HG02852 (cell line): Measurements from ENCODE around the gene DNASE1L1.
A peak's percentile ranks its signal among the peaks of the same experiment; 100 is the strongest.

Source experiments
- ATAC-seq: cut with Tn5 transposase; IDR thresholded peaks from one replicate; pipeline ENCODE4 v1.9.1; 2021; ENCODE audit warnings: mild to moderate bottlenecking, moderate library complexity; ENCODE audit not compliant: unreplicated experiment

Gene DNASE1L1

DNA sequence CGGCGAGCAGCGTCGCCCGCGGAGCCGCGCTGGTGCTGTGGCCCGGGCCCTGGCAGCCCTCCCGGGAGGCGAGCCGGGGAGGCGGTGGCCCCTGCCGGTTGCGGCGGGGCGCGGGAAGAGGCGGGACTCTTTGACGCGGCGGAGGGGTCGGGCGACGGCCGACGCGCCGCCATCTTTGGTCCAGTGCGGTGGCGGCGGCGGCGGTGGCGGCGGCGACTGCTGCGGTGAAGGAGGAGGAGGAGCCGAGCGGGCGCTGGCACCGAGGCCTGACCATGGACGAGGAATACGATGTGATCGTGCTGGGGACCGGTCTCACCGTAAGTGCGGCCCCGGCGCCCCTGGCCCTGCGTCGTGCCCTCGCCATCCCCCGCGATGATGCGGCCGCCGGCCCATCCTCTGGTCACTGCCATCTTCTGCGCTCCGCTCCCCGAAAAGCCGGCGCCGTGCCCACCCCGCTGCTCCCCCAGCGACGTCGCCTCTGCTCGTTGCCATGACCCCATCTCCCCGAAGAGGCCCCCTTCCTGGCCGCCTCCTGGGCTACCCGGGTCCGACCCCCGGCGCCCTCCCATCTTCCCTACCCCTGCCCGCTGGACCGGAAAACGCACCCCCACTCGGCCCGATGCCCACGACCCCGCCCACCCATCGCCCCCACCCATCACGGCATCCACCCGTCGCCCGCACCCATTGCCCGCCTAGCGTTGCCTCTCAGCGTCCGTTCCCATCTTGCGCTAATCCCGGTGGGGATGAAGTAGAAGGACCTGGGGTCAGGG lies 28.1 kb upstream of the DNASE1L1 start, which contains the start of gene GDI1:
Gene GDI1 (plus strand): TSS at position 172 of the 770 bp plus-strand sequence. CDS start 101 bp downstream, at position 273.
- ATAC-seq: no peak

DNA sequence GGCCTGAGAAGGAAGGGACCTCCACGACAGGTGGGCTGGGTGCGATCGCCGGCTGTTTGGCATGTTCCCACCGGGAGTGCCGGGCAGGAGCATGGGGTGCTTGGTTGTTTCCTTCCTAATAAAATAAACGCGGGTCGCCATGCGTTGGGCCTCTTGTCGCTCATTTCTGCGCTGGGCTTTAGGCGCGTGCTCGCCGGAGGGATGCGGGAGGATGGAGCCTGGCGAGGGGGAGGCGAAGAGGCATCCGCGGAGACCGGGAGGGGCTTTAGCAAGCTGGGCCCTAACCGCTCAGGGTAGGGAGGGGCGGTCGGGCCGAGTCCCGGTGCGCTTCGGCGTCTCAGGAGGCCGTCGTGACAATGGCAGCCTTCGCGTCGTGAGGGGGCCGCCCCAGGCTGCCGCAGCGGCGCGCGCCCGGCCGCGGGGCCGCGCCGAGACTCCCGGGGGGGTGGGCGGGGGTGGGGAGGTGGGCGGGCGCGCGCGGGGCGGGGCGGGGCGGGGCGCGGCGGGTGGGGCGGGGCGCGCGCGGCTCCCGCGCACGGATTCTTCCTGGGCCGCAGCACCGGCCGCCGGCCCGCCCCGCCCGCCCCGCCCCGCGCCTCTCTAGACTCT lies 27.4 kb upstream of the DNASE1L1 start:
- no peak for ATAC-seq

DNA sequence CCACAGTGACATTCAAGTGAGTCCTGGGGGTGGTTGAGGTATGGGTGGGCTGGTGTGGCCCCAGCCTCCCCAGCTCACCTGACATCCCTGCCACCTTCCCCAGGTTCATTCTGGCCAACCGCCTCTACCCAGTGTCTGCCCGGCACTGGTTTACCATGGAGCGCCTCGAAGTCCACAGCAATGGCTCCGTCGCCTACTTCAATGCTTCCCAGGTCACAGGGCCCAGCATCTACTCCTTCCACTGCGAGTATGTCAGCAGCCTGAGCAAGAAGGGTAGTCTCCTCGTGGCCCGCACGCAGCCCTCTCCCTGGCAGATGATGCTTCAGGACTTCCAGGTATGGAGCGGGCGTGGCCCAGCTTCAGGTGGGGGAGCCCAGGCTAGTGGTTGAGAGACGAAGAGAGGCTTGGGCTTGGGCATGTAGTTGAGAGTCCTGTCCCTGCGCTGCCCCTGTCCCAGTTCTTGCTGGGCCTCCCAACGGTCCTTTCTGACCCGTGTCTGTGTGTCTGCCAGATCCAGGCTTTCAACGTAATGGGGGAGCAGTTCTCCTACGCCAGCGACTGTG lies 26.2 kb upstream of the DNASE1L1 start:
- no peak for ATAC-seq

DNA sequence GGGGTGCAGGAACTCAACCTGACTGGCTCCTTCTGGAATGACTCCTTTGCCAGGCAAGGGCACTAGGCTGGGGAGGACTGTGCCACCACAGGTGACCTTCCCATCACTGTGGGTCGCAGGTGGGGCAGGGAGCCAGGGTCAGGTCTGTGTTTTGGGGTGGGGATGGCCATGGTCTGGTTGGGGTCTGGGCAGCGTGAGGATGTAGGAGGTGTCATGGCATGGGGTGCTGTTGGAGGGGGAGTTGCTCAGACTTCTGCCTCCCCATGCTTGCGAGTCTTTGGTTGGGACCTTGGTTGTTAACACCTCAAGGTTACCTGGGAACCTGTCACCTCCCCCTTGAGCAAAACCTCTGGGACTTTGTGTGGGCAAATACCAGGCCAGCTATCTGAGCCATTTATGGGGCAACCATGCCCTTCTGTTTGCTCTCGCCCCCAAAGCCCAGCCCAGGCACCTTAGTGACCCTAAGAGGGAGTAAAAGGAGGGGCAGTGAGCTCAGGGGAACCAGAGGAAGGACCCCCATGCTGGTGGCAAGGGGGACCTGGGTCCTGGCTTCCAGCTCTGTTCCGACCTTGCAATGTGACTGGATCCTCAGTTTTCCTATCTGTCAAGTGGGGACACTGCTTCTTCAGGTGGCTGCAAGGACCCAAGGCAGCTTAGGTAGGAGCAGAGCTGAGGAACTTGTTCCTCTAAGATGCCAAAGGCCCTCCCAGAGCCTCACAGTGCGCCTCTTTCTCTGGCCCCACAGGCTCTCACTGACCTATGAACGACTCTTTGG lies 25.5 kb upstream of the DNASE1L1 start:
- no peak for ATAC-seq

DNA sequence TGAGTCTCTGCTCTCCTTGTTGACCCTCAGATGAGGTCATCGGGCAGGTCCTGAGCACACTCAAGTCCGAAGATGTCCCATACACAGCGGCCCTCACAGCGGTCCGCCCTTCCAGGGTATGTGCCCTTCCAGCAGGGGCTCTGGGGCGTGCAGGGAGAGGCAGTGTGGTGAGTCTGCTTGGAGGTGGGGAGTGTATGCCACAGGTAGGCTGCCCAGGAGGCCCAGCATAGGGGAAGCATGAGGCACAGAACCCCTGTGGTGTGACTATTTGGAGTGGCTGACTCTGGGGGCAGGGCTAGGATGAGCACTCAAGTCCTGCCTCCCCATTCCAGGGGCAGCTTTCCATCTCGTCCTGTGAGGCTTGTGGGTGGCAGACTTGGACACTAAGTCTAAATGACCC lies 24.6 kb upstream of the DNASE1L1 start:
- ATAC-seq: no peak

DNA sequence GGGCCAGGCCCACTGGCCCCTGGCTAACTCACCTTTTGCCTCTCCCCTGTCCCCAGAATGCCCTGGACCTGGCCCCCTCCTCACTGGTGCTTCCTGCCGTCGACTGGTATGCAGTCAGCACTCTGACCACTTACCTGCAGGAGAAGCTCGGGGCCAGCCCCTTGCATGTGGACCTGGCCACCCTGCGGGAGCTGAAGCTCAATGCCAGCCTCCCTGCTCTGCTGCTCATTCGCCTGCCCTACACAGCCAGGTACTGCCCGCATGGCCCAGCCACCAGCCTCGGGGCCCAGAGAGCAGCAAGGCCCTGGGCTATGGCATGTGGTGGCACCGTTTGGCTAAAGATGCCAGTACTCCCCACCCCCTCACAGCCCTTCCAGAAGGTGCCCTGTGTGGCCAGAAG lies 23.2 kb upstream of the DNASE1L1 start:
- no peak for ATAC-seq

DNA sequence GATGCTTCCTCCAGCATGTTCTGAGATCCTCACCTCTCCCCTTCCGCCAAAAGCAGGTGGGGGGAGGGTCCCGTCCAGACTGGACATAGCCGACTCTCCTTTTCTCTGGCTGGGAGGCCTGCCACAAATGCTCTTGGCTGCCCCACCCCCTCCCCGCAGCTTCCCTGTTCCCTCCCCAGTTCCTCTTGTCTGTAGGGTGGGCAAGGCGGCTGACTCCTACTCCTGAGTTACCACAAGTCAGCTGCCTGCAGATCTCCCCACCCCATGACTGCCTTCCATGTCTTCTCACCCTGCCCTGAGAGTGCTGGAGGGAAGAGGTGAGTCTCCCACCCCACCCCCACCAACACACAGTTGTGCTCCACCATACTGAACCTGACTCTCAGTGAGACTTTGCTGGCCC lies 22.3 kb upstream of the DNASE1L1 start:
- ATAC-seq: no peak

DNA sequence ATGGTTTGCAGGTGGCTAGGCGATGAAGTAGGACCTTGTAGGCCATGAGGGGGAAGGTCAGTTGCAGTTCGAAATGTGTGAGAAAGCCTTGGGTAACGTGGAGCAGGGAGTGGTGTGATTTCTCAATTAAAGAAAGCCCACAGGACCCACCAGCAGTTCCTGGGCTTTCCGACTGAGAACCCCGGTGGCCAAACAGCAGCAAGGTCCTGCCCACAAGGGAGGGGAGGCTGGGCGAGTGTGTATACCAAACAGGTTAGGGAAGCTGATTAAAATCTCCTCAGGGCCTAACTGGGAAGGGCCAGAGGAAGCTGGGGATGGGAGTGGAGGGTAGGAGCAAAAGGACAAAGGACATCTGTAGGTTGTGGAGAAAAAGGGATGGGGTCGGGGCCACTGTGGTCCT lies 21.9 kb upstream of the DNASE1L1 start:
- ATAC-seq: no peak

DNA sequence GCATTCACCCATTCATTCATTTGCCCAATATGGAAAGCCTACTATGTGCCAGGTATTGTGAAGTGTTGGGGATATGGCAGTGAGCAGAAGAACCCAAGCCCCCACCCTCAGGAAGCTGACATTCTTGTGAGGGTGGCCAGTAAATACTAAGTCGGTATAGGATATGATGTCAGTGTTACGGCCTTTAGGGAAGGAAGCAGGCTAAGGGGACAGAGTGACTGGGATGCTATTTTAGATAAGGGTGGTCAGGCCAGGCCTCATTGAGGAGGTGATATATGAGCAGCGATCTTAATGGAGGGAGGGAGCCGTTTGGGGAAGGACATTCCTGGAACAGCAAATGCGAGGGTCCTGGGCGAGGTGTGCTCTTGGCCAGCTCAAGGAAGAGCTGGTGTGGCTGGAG lies 21.4 kb upstream of the DNASE1L1 start:
- no peak for ATAC-seq

DNA sequence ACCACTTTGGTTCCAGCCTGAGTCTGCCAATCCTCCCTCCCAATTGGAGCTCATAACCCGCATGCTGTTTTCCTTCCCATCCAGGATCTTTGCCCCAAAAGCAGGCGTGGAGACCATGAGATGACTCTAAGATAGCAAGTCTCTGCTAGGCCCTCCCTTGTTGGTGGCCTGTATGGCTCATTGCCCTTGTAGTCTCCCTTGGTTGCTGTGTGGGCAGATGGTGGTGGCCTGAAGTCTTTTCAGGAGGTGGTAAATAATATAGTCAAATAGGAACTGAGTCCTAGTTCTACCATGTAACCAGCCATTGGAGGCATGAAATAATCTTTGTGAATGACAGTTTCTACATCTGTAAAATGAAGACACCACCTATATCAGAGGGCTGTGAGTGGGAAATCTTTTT lies 20.7 kb upstream of the DNASE1L1 start:
- ATAC-seq: no peak

DNA sequence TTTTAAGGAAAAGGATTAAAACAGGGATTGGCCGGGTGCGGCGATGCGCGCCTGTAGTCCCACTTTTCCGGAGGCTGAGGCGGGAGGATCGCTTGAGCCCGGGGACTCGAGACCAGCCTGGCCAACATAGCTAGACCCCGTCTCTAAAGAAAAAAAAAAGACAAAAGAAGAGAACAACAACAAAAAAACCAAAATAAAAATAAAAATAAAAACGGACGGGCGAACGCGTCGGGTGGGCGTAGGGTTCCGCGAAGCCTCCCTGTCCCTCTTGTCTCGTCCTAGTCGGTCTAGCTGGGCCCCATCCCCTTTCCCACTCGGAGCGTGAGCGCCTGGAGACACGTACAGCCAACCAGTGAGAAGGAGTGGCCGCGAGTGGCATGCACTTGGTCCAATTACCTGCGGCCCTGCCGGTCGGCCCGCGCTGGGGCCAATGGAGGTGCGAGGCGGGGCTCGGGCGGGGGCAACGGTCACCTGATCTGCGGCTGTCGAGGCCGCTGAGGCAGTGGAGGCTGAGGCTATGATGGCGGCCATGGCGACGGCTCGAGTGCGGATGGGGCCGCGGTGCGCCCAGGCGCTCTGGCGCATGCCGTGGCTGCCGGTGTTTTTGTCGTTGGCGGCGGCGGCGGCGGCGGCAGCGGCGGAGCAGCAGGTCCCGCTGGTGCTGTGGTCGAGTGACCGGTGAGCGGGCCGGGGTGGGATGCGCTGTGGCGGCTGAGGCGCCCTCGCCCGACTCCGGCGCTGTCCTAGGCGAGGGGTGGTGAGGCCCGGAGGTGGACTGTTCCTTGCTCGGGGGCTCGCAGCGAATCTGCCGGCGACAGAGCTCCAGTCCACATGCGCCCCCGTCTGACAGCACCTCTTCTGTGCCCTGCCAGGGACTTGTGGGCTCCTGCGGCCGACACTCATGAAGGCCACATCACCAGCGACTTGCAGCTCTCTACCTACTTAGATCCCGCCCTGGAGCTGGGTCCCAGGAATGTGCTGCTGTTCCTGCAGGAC lies 19.4 kb upstream of the DNASE1L1 start, which contains the start of gene ATP6AP1:
Gene ATP6AP1 (plus strand): TSS at position 502 of the 996 bp plus-strand sequence. CDS start 16 bp downstream, at position 518.
- ATAC-seq: peak; percentile 93

DNA sequence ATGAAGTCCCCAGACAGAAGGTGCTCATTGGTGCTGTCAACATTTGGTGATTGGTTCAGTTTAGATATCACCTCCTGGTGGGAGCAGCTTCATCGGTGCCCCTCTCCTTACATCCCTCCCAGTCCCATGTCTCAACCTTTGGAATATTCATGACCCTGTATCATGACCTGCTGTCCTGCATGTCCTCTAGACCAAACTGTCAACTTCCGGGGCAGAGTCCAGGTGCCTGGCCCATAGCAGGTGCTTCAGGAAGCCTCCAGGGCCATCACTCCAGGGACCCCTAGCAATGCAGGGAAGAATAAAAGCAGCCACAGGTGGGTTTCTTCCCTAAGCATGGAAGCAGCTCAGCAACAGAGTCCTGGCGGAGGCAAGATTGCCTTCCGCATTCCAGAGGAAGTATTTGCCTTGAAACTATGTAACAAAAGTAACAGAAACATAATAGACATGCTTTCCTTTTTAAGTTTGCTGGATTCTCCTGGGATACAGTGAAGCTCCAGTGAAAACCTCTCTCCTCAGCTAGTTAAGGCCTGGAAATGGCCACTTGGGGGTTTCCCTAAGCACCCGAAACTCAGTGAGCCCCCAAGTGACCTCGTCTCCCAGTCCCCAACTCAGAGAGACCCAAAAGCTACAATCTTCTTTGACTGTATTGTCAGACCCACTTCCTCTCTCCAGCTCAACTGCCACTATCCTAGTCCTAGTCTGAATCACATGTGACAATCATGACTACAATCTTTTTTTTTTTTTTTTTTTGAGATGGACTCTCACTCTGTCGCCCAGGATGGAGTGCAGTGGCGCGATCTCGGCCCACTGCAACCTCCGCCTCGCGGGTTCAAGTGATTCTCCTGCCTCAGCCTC lies 18.1 kb upstream of the DNASE1L1 start:
- no peak for ATAC-seq

DNA sequence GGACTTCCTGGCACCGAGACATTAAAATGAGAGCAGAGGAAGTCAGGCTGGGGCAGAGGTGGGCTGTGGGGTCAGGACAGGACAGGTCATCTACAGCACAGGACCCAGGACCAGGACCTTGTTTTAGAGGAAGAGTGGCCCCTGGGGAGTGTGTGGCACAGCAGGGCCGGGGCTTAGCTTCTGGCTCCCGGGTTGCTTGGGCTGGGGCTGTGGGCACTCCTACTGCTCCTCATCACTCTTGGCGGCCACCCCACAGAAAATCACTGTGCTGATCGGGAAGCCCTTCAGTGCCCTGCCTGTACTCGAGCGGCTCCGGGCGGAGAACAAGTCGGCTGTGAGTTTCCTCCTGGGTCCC lies 11.3 kb upstream of the DNASE1L1 start:
- ATAC-seq: no peak

DNA sequence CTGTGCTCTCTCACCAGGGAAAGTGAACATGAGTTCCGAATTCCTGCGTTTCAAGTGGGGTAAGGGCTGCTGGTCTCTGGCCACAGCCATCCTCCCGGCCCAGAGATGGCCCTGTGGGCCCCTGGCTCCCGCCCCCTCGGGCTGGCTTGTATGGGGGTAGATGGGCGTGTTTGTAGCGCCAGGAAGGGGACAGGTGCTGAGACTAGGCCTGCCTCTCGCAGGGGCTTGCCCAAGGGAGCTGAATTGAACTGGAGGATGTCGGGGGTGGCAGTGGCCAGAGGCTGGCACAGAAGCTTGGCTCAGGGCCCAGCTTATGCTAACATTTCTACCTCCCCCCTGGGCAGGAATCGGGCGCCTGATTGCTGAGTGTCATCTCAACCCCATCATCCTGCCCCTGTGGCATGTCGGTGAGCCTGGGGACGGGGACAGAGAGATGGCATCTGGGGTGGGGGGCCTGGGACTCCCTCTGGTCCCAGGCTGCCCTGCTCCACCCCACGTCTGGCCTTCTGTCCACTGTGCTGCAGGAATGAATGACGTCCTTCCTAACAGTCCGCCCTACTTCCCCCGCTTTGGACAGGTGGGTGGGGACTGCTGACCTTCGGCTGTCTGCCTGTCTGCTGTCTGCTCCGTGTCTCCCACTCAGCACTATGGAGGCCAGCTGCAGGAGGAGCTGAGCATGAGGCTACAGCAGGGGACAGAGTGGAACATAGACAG lies 10.8 kb upstream of the DNASE1L1 start:
- ATAC-seq: no peak

DNA sequence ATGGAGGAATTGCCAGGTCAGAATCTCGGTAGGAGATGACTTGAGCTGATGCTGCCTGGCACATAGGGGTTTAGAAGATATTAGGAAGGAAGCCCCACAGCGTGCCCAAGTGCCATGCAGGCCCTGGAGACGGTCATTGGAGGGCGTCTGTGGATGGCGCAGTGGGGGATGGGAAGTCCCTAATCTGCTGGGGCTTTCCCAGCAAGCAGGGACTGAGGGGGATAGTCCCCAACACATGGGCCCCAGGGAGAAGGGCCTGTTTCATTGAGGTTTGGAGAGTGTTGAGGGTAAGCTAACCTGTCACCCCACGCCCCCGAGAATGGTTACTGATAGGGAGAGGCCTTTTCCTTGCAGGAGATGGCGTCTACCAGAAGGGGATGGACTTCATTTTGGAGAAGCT lies 10.1 kb upstream of the DNASE1L1 start:
- no peak for ATAC-seq

DNA sequence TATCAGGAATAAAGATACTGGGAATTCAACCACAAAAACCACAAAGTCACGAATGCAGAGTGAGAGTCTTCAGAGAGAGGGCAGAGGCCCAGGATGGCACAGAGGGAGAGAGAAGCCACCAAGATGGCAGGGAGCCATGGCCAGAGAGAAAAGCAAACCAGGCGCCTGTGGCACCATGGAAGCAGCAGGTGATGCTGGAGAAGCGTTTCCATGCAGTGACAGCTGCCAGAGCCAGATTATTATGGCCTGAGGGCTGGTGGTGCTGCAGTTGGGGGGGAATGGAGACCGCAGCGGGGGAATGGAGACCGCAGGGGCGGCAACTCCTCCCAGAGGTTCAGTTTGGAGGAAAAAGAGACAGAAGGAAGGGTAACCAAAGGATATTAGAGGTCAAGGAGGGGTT lies 8.1 kb upstream of the DNASE1L1 start:
- ATAC-seq: no peak

DNA sequence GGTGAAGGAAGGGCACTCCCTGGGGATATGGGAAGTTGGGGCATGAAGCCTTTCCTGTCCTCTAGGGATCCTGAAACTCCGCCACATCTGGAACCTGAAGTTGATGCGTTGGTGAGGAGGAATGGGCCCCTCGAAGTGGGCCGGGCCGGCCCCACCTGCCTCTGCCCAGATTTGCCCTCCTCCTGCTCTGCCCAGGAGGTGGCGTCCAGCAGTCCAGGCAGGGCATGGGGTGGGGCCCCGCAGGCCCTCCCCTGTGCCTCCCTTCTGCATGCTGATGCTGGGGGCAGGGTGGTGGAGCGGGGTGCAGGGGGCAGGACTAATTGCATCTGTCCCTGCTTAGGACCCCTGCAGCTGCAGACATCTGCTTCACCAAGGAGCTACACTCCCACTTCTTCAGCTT lies 4.1 kb upstream of the DNASE1L1 start:
- ATAC-seq: no peak

DNA sequence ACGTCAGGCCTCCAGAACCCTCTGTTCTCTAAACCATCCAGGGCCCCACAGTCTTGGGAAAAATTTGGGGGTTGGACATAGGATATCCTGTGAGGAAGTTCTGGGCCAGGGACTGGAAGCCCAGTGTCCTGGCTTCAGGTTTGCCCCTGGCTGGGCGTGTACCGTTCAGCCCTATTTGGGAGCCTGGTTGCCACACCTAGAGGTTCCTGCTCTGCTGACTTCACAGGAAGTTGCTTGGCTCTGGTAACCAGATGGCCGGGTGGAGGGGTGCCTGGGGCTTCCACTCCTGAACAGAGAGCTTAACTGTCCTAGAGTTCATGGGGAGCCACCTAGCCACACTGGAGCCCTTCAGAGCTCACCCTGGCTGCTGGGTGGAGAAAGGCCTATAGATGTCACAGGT lies 3.4 kb upstream of the DNASE1L1 start:
- ATAC-seq: no peak

DNA sequence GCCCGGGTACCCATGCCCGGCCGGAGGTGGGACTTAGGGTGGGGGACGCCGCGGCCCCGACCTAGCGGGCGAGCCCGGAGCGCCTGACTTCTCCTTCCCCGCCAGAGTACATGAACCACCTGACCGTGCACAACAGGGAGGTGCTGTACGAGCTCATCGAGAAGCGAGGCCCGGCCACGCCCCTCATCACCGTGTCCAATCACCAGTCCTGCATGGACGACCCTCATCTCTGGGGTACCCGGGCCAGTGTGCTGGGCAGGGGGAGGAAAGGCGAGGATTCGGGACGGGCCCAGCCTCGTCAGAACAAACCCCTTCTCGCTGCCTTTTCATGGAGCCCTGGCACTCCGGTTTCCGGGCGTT lies 2.9 kb upstream of the DNASE1L1 start:
- ATAC-seq: peak; percentile 50
